Measurements from ENCODE around the gene RNF187.

- no peak for TF ChIP-seq CTCF (IDR thresholded peaks at IDR 0.05 in 2 of 3, conservative IDR thresholded peaks at IDR 0.05 in 1 of 3; ENCODE audit: control insufficient read depth in 2 of 3, extremely low read depth in 1 of 3, insufficient read depth in 1 of 3, low read depth in 3 of 3, low read length in 3 of 3)
- TF ChIP-seq TAF1 (IDR thresholded peaks at IDR 0.05; ENCODE audit: borderline replicate concordance, low read depth, low read length), result no peak
- no peak for TF ChIP-seq ESRRA (IDR thresholded peaks at IDR 0.05; ENCODE audit: low read length)
Measured at GRCh38 chr1:228507961-228508652, 20.9 kb downstream of the RNF187 start.
